Dermis blood vessel endothelial cell (primary cell): ENCODE measurements around the gene NT5C3A. TPM values are rescaled to one million over a fixed set of nuclear protein-coding genes. Genes with fewer than 3 reads are reported as not detected.
"Not testable (repeated sequence)": the region's sequence is repeated elsewhere in the genome, so short reads cannot be mapped to it uniquely, and the experiment has no call there.

Experiments used
- DNase-seq: peaks from one replicate; pipeline ENCODE4 v3.0.0; 2010
- total RNA-seq: library from RNA; depleted of rRNA; stranded (reverse); fragments of >200 nt; gene quantifications from 2 replicates; pipeline ENCODE4 v1.2.3, GENCODE V29; 2014

The NT5C3A gene
- total RNA-seq: 31.3 and 32.9 TPM in 2 replicates

DNA sequence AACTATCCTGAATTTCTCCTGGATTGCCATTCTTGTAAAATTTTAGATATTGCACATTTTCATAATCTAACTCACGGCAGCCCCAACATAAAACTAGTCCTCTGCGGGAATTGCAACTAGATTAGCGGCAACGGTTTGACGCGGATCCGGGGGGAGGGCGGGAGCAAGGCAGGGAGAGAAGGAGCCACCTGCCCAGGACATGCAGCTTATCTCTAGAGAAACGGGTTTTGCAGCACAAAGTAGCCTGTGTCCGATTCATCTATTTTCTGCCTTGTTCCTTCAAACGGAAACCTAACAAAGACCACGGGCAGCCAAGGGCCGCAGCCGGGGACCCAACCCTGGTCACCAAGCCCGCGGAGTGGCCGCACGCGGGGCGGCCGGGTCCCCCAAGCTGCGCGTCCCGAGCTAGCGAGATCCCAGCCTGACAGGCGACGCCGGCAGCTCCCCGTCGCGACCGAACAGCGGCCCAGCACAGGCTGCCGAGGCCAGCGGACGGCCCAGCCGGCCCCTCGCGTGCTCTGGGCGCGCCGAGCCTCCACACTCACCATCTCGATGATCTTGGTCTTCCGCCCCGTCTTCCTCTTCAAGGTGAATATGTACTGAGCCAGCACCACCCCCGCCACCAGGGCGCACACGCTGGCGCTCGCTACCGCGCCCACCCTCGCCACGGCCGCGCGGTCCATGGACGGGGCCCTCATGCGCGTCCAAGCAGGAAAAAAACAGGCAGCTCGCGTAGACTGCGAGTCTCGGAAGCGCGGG, at the start of gene NT5C3A:
TSS of gene NT5C3A (minus strand) at position 754 of the 759 bp plus-strand sequence. CDS start at position 683, 71 bp downstream.
- peak; percentile 47 for DNase-seq

DNA sequence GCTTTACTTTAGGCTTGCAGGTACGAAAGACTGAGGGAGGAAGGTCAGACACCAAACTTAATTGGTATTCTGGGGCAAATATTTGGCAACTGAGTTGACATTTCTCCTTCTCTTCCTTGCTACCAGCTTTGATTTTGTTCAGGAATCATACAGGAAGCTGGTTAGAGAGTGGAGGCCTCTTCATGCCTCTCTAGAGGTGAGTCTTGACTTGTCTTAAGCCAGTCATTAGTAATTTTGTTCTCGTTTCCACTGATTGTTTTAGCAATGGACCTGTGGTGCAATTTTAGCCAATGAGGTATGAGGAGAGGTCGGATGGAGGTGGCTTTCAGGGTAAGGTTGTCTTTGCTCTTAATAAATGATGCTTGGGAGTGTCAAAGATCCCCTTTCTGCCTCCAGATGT, 49.0 kb upstream of the NT5C3A start:
- no peak for DNase-seq

DNA sequence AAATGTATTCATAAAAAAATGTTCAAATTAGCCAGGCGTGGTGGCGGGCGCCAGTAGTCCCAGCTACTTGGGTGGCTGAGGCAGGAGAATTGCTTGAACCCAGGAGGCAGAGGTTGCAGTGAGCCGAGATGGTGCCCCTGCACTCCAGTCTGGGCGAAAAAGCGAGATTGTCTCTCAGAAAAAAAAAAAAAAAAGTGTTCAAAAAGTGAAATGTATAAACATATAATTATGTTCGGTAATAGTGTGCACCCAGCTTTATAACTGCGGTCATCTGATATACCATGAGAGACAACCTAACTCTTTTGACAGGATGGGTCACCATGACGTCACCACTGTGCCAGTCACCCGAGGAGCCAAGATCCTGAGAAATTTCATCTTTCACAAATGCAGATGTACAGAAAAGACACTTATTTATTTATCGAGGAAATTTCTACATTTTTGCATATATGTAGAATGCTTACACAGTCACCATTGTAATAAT, 47.2 kb upstream of the NT5C3A start:
- peak; percentile 10 for DNase-seq

DNA sequence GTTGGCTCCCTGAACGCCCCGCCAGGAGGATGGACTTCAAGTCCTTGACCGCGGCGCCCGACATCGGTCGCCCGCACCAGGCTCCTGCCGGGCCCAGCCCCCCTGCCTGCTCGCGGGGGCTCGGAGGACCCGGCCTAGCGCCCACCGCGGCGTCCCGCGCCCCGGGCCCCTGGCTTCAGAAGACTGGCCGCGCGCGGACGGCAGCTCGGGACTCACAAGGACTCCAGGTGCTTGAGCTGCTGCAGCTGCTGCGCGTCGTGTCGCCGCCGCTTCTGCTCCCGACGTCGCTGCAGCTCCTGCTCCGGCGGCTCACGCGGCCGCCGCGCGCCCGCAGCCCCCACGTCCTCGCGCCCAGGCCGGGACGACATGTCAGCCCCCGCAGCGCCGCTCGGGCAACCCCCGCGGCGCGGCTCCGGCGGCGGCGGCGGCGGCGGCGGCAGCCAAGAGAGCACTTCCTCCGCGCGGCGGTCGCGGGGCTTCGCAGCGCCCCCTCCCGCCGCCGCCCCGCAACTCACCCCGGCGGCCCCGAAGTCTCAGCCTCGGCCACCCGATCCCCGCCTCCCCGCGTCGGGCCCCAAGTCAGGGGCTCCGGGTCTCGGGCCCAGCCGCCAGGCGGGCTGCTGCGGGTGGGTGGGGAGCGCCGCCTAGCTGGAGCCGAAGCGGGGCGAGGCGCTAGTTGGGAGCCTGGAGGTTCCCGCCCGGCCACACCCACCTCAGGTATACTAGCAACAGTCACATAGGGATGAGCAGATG, 46.6 kb upstream of the NT5C3A start, which contains the start of gene RP9:
TSS of gene RP9 (minus strand) at position 400 of the 753 bp plus-strand sequence. CDS start at position 368, 32 bp downstream.
- peak; percentile 79 for DNase-seq

DNA sequence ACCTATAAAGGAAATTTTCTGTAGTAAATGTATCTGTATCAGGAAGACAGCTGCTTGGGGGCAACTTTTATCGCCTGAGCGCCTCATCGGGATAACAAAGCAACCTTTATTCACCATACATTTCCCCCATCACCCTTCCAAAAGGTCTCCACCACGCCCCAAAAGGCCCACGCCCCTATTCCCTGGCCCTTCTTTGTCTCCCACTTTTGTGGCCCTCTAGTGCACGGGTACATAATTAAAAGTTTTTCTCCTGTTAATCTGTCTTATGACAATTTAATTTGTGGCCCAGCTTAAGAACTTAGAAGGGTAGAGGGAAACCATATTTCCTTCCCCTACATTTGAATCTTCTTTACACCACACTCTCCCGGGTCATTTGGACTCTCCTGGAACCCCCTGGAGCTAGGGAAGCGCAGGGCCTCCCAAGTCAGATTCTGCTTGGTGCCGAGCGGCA, 46.0 kb upstream of the NT5C3A start:
- DNase-seq: no peak

DNA sequence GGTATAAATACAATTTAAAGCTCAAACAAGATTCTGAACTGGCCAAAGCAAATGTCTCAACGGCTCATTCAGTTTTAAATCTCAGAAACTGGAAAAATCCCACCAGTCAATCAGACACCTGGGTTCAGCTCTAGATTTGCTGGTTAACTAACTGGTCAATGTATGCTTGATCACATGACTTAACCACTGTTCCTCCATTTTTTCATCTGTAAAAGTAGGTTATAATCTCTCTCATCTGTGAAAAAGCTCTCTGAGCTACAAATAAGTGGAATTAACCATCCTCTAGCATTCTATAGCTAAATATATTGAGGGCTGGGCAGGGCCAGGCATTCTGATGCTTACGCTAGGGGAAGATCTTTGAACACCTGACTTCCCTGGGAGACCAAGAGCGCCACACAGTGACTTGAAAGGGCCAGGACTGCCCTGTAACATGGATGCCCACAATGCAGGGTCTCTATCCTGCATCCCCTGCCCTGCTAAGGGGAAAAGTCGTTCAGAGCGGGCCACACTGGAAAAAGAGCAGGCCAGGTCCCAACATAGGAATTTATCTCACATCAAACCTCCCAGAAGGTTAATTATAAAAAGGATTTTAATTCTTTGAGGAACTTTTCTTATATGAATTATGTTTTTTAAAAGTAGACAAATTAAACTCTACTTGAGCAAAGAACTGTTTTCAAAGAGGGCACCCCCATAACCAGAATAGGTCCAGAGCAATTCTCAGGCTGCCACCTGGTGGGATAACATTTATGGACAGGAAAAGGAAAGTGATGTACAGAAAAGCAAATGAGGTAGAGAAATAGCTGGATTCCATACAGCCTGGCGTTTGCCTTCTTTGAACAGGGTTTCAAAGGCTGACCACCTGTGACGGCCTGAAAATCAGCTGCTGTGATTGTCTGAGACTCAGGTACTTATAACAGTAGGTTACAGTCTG, 44.8 kb upstream of the NT5C3A start:
- DNase-seq: peak; percentile 62

DNA sequence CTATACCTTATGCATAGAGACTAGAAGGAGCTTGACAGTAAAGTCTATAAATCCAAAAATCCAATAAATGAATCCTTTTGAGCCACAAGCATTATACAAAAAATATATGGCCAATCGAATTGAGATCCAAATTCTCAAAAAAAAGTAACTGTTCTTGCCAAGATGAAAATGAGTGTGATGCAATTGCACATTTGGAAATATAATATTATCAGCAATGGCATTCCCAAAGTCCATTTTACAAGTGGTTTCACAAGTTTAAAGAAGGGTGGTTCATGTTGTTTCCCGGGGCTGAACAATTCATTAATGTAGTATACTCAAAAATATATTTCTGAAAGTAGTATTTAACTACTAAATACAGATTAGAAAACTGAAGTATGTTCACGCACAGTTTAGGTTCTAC, 39.3 kb upstream of the NT5C3A start:
- no peak for DNase-seq

DNA sequence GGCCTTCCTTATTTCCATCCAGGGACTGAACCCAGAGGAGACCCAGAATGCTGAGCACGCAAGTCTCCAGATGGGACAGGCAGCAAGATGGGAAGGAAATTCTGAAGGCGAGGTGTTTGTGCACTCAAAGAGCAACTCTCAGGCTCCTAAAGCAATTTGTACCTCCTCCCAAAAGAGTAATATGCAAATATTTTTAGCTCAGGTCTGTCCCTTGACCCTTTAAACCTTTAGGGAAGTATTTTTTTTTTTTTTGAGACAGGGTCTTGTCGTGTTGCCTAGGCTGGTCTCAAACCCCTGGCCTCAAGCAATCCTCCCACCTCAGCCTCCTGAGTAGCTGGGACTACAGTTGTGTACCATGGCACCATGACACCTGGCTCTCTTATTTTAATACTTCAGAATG, 38.2 kb upstream of the NT5C3A start:
- no peak for DNase-seq

DNA sequence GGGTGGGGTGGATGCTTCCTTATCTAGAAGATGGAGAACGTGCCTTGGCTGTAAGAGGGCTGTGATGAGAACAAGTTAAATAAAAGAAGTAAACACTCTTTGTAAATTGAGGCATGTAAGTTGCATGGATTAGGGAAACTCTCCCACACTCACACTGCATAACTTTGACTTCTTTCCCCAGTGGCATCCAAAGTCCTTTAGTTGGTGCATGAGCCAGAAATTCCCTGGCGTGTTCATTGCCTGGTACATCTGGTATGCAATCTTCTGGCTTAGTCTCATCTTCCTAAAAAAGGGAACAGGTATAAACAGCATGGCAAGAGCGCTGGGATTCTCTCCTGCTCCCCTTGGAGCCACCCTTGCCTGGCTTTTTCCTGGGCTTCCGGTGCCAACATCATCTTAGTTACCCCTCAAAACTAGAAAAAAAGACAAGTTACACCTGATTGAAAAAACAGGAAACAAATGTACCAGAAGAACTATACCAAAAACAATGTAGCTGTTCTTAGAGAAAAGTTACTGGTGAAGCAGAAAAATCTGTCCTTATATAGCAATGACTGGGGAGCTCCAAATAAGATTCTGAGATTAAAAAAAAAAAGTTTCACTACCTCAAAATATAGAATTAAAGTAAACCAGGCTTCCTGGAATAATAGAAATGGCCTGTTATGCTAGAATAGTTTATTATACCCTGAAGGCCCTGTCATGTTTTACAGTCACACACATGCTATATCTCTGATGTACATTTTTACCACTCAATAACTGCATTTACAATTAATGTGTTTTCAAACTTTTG, 36.8 kb upstream of the NT5C3A start:
- no peak for DNase-seq

DNA sequence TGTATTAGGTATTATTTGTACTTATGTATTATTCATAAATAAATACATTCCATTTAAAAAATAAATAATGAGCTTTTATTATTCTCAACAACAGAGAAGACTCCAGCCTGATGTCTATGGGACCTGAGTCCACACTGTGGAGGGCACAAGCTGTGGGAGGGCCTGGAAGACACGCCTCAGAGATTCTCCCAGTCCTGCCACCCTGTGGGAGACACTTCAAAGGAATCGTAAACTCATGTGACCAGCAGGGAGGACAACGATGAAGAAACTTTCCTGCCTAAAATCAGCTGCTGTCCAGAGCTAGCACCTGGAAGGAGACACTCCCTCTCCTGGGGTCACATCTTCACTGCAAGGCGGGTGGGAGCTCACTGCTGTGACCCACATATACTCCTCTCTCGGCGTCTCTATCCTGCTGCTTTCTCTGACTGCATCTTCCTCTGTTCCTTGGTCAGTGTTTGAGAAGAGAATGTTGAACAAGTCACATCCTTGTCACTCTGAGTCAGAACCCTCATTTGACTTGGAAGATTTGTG, 32.2 kb upstream of the NT5C3A start:
- not testable (repeated sequence) for DNase-seq

DNA sequence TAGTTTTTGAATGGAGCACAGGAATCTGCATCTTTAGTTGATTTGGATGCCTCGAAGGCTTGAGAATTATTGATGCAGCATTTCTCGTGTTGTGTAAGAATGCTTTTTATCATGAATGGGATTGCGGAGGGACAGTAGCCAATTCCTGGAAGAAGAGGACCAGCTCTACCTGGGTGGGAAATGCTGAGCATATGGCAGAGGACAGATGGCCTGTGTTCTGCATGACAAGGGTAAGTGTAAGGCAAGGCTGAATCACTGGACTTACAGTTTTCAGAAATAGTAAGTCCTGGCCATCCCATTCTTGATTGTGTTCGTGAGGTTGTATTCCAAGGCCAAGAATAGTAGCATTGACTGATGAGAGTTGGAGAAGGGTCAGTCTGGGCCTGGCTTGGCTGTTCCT, 30.7 kb upstream of the NT5C3A start:
- no peak for DNase-seq

DNA sequence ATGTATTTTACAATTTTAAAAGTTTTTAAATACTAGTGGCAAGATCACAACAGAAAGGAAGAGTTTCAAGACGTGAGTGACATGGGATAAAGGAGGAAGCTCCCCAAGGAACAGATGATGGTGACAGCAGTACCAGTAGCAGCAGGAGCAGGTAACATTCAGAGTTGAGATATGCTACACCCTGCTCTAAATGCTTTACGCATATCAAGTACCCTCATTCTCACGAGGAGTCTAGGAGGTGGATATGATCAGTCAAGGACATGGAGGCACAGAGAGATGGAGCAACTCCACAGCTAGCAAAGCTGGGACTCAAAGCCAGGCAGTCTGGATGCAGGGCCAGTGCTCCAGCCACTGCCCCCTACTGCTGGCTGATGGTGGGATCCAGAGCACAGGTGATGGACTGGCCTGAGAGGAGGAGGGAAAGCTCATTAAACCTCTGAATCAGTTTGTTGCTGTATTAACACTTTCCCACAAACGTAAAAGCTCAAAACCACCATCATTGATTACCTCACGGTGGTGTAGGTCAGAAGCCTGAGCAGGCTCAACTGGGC, 29.1 kb upstream of the NT5C3A start:
- DNase-seq: peak; percentile 15

DNA sequence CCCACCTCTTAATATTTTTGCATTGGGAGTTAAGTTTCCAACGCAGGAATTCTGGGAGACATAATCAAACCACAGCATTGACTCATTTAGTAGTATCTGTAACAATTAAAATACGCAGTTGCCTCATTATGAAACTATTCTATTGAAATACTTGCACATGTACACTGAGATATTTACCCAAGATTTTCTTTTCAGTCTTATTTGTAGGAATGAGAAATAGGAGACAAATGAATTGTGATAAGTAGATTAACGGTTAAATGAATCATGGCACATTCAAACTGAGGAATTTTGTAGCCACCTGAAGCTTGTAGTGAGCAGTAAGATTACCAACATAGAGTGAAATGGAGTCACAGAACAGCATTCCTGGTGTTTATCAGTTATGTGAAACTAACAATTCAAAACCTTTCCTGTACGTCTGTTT, 28.5 kb upstream of the NT5C3A start:
- no peak for DNase-seq

DNA sequence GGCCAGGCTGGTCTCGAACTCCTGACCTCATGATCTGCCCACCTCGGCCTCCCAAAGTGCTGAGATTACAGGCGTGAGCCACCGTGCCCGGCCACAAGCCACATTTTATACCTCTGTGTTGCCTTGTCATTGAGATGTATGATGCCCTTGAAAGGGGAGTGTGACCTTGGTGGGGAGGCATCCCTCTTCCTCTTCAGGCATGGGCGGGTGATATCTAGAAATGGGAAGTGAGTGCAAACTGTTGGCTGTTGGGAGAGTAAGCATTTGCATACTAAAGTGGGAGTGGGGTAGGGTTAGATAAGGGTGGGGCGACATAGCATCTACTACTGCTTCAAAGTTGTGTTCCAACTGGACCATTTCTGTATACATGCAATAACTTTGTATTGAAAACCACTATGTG, 26.6 kb upstream of the NT5C3A start:
- DNase-seq: no peak

DNA sequence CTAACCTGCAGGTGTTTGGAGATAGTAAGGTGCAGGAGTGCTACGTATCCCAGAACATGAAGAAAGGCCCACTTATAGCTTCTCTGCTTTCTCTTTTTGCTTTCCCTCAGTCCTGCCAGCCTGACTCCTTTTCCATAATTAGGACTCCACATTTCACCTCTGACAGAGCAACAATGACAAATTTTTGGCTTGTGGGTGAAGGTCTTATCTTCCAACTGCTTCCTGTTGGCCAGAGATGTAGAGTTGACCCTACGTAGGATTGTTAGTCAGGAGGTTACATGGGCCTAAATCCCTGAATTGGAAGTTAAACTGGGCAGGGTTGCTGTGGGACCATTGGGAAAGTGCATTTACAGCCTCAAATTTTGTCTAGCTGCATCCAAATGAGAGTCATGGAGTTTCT, 25.3 kb upstream of the NT5C3A start:
- DNase-seq: no peak

DNA sequence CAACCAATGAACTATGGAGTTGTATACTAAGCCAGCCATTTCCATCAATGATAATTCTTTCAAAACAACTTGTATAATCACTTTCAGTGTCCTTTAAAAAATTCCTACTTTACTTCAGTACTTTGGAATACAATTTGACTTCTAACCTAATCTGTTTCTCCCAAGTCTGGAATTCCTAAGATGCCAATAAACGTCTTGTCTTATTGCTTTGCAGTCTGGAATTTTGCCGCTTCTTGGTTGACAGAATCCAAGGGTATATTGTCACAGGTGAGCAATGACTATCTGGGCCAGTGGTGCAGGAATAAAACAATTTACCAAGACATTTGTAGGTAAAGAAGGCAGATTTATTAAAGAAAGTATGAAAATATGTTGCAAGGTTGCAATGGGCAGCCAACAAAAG, 24.8 kb upstream of the NT5C3A start:
- DNase-seq: no peak

DNA sequence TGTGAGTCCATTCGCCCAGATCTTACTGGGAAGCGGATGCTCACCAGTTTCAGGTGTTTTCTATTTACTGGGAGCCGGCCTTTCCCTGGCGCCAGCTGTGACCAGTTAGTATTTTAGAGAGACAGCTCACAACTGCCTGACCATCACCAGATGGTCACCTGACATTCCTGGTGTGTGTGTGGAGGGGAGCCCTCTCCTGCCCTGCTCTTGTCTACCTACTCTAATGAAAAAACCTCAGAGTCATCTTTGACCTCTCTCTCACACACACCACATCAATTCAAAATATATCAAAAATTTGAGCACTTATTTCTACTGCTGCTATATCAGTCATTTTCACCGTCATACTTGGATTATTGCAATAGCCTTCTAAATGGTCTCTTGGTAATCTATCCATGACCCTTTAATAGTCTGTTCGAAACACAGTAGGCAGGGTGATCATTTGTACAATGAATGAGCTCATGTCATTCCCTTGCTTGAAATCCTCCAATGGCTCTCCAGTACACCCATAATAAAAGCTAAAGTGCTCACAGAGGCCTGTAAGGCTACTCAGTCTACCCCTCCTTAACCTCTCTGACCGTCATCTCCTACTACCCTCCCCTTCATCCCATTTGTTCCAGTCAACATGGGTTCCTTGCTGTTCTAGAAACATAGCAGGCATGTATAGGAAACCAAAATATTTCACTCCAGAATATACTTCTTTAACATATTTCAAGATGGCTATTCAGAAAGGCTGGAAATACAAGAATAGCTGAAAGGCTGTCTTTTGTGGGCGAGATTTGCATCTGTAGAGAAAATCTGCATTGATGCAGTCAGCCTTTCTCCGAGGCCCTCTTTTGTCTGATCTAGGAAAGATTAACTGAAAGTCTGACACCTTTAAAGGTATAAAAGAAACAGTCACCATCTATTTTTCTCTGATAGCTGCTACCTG, 17.5 kb upstream of the NT5C3A start:
- DNase-seq: no peak

DNA sequence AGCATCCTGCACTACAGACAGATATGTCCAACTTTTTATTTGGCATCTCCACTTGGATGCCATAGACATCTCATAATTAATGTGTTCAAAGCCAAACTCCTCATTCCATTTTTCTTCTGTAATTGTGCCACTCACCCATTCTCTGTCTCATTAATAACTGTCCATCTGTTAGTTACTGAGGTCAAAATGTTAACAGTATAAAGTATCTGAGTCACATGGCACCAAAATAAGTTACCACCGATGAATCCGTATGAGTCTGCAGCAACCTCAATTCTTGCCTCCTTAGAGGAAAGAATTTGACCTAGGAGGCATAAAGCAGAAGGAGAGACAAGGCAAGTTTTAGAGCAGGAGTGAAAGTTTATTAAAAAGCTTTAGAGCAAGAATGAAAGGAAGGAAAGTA, 16.5 kb upstream of the NT5C3A start:
- no peak for DNase-seq

DNA sequence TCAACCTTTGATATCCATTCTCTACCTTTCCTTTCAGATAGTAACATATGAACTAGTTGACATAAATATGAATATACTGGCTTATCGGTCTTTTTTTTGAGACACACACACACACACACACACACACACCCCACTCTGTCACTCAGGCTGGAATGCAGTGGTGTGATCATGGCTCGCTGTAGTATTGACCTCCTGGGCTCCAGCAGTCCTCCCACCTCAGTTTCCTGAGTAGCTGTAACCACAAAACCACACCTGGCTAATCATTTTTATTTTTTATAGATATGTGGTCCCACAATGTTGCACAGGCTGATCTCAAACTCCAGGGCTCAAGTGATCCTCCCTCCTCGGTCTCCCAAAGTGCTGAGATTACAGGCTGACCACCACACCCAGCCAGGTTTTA, 14.2 kb upstream of the NT5C3A start:
- DNase-seq: no peak
